ENCODE results near the gene PLEKHN1.
A peak's percentile ranks its signal among the peaks of the same experiment; 100 is the strongest.

DNA sequence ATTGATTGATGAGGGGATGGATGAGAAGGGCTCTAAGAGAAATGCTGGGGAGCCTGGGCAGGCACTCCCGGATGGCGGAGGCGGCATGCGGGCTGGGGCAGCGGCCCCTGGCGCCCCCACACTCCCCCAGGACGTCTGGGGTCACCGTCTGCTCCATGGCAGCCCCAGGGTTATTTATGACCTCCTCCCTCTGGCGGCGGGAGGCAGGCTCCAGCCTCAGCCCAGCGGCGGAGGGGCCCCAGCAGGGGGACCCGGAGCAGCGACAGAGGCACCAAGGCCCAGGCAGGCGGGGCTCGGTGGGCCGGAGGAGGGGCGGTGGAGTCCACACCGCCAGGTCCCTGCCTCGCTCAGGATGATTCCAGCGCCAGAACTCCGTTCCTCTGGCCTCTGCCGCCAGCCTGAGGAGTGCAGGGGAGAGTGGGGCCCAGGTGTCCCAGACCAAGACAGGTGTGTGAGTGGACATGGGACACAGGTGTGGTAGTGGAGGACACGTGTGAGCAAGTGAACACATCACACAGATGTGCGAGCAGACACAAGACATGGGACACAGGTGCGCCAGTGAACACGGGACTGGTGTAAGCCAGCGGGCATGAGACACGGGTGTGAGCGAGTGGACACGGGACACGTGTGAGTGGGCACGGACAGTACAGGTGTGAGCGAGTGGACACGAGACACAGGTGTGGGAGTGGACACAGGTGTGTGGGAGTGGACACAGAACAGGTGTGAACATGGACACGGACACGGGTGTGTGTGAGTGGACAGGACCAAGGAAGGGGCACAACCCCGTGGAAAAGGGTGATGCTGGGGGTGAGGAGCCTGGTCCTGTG lies 45.1 kb upstream of the PLEKHN1 start:
- TF ChIP-seq, protein P1, sequence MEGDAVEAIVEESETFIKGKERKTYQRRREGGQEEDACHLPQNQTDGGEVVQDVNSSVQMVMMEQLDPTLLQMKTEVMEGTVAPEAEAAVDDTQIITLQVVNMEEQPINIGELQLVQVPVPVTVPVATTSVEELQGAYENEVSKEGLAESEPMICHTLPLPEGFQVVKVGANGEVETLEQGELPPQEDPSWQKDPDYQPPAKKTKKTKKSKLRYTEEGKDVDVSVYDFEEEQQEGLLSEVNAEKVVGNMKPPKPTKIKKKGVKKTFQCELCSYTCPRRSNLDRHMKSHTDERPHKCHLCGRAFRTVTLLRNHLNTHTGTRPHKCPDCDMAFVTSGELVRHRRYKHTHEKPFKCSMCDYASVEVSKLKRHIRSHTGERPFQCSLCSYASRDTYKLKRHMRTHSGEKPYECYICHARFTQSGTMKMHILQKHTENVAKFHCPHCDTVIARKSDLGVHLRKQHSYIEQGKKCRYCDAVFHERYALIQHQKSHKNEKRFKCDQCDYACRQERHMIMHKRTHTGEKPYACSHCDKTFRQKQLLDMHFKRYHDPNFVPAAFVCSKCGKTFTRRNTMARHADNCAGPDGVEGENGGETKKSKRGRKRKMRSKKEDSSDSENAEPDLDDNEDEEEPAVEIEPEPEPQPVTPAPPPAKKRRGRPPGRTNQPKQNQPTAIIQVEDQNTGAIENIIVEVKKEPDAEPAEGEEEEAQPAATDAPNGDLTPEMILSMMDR (IDR thresholded peaks at IDR 0.05) = peak; percentile 31 to 46 (median 42)
- no peak for TF ChIP-seq POLR2A (IDR thresholded peaks at IDR 0.05)

Data from right lobe of liver (tissue), 4 donors.